HepG2 (cell line): ENCODE data around the gene ANKHD1. TPM values are rescaled to one million over a fixed set of nuclear protein-coding genes. Genes with fewer than 3 reads are reported as not detected.
A peak's percentile ranks its signal among the peaks of the same experiment; 100 is the strongest.

Experiments
- ATF1 ChIP-seq: IDR thresholded peaks from 2 replicates; pipeline ENCODE4 v1.6.1; 2016; ENCODE audit warnings: mild to moderate bottlenecking, control low read depth
- ATF3 ChIP-seq: sonication (generic); formaldehyde crosslinking; IDR thresholded peaks from 2 replicates; pipeline ENCODE4 v1.4.0; 2020; ENCODE audit warnings: missing genetic modification reagents
- CTCF ChIP-seq: sonication (generic); formaldehyde crosslinking; IDR thresholded peaks from 2 replicates; pipeline ENCODE4 v1.5.0; 2020; ENCODE audit warnings: mild to moderate bottlenecking, missing genetic modification reagents, moderate library complexity
- DPF2 ChIP-seq: sonication (generic); formaldehyde crosslinking; IDR thresholded peaks from 2 replicates; pipeline ENCODE4 v1.4.0; 2020; ENCODE audit warnings: mild to moderate bottlenecking, low read depth, missing genetic modification reagents, borderline replicate concordance
- EP300 ChIP-seq, 3 experiments: sonication (generic) in 1 of 3; formaldehyde crosslinking in 1 of 3; IDR thresholded peaks; 2 replicates each; pipeline versions ENCODE4 v1.5.1 to v1.6.1; 2011 to 2020; ENCODE audit warnings: low read depth in 2 of 3, low read length in 2 of 3, borderline replicate concordance in 1 of 3, improper control_type of control experiment in 1 of 3, mild to moderate bottlenecking in 1 of 3, missing genetic modification reagents in 1 of 3, moderate library complexity in 1 of 3
- HDAC1 ChIP-seq: sonication (generic); formaldehyde crosslinking; IDR thresholded peaks from 2 replicates; pipeline ENCODE4 v1.5.1; 2020; ENCODE audit warnings: mild to moderate bottlenecking, missing genetic modification reagents
- HMGXB3 ChIP-seq: sonication (generic); formaldehyde crosslinking; IDR thresholded peaks from 2 replicates; pipeline ENCODE4 v1.4.0; 2020; ENCODE audit warnings: missing genetic modification reagents, borderline replicate concordance
- HNRNPK ChIP-seq: fragments of 200-400 bp; formaldehyde crosslinking; IDR thresholded peaks from 2 replicates; pipeline ENCODE4 v1.6.1; 2018; ENCODE audit warnings: low read length, low read depth, moderate library complexity, mild to moderate bottlenecking; ENCODE audit not compliant: poor library complexity, severe bottlenecking
- HOXA5 ChIP-seq: sonication (generic); formaldehyde crosslinking; IDR thresholded peaks from 2 replicates; pipeline ENCODE4 v1.4.0; 2020; ENCODE audit warnings: missing genetic modification reagents
- HOXA9 ChIP-seq: sonication (generic); formaldehyde crosslinking; IDR thresholded peaks from 2 replicates; pipeline ENCODE4 v1.8.1; 2022; ENCODE audit warnings: missing genetic modification reagents, mild to moderate bottlenecking, moderate library complexity, borderline replicate concordance
- KAT2B ChIP-seq: fragments of 150-350 bp; IDR thresholded peaks from 2 replicates; pipeline ENCODE4 v1.6.1; 2014; ENCODE audit warnings: low read depth, low read length, borderline replicate concordance
- MAZ ChIP-seq, 2 experiments: sonication (generic) in 1 of 2; formaldehyde crosslinking in 1 of 2; IDR thresholded peaks; 2 replicates each; pipeline versions ENCODE4 v1.5.0 to v1.6.1; 2012 to 2020; ENCODE audit warnings: low read depth in 2 of 2, mild to moderate bottlenecking in 2 of 2, borderline replicate concordance in 1 of 2, improper control_type of control experiment in 1 of 2, low read length in 1 of 2, missing genetic modification reagents in 1 of 2, moderate library complexity in 1 of 2
- MEIS2 ChIP-seq: sonication (generic); formaldehyde crosslinking; IDR thresholded peaks from 2 replicates; pipeline ENCODE4 v1.9.0; 2021; ENCODE audit warnings: mild to moderate bottlenecking, missing genetic modification reagents
- MIER2 ChIP-seq: IDR thresholded peaks from 2 replicates; pipeline ENCODE4 v1.6.1; 2016; ENCODE audit warnings: missing biosample characterization, missing genetic modification reagents
- PHF21A ChIP-seq: sonication (generic); formaldehyde crosslinking; IDR thresholded peaks from 2 replicates; pipeline ENCODE4 v1.5.0; 2020; ENCODE audit warnings: mild to moderate bottlenecking, missing genetic modification reagents
- PITX1 ChIP-seq: sonication (generic); formaldehyde crosslinking; IDR thresholded peaks from 2 replicates; pipeline ENCODE4 v1.5.1; 2020; ENCODE audit warnings: mild to moderate bottlenecking, missing genetic modification reagents
- SYNCRIP ChIP-seq: fragments of 200-400 bp; formaldehyde crosslinking; IDR thresholded peaks from 2 replicates; pipeline ENCODE4 v1.6.1; 2018; ENCODE audit warnings: mild to moderate bottlenecking, low read depth, low read length; ENCODE audit not compliant: insufficient read depth
- ZKSCAN1 ChIP-seq: fragments of 150-350 bp; IDR thresholded peaks from 2 replicates; pipeline ENCODE4 v1.6.1; 2014; ENCODE audit warnings: low read length
- ZNF101 ChIP-seq: sonication (generic); formaldehyde crosslinking; IDR thresholded peaks from 2 replicates; pipeline ENCODE4 v1.4.0; 2020; ENCODE audit warnings: mild to moderate bottlenecking, low read depth, missing genetic modification reagents, borderline replicate concordance
- ZNF446 ChIP-seq: sonication (generic); formaldehyde crosslinking; IDR thresholded peaks from 2 replicates; pipeline ENCODE4 v1.5.0; 2020; ENCODE audit warnings: mild to moderate bottlenecking, missing genetic modification reagents
- ZSCAN22 ChIP-seq: sonication (generic); formaldehyde crosslinking; IDR thresholded peaks from 2 replicates; pipeline ENCODE4 v1.4.0; 2020; ENCODE audit warnings: mild to moderate bottlenecking, missing genetic modification reagents
- polyA plus RNA-seq, 8 experiments: library from polyadenylated mRNA; depleted of rRNA in 3 of 8; stranded (reverse) in 7 of 8; unstranded in 1 of 8; fragments of >200 nt; fragmentation: Illumina TruSeq in 4 of 8; extraction: Trizol in 4 of 8; gene quantifications; 2 replicates each; pipeline versions ENCODE4 v1.2.1 to v1.2.3, GENCODE V29; 2011 to 2016; ENCODE audit warnings: low read depth in 4 of 8, missing spikeins in 1 of 8, mixed read lengths in 1 of 8; ENCODE audit not compliant: insufficient read depth in 1 of 8
- total RNA-seq, 5 experiments: library from RNA; depleted of rRNA; stranded (reverse); fragments of >200 nt; fragmentation: Illumina TruSeq; extraction: Trizol; gene quantifications; 2 replicates each; pipeline ENCODE4 v1.2.3, GENCODE V29; 2016; ENCODE audit warnings: low read depth in 1 of 5
- TF ChIP-seq, protein P1 (sequence below): IDR thresholded peaks from 2 replicates; pipeline ENCODE4 v1.6.1; 2012; ENCODE audit warnings: low read depth, low read length, improper control_type of control experiment

Gene ANKHD1
- total and polyA plus RNA-seq, 2 of the 13 experiments (the other 11 are each of a cell fraction or from before 2014, with no cell fraction given), result 69.9 to 82.0 TPM

DNA sequence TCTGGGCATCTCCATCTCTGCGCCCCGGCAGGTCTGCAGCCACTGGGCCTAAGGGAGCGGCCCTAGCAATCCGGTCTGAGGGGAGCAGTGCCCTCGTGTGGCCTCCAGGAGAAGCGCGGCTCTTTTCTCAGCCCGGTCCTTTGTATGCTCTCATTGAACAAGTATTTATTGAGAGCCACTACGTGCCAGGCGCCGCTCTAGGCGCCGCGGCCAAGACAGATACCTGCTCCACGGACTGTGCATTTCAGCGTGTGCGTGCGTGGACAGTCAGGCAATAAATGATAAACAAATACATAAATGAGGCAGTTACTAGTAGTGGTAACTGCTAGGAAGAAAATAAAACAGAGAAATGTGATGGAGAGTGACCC, 43.9 kb upstream of the ANKHD1 start (continued):
- no peak for TF ChIP-seq MAZ (IDR thresholded peaks at IDR 0.05; ENCODE audit: borderline replicate concordance, low read depth, low read length)
- TF ChIP-seq MAZ (CRISPR knock-in tag; IDR thresholded peaks at IDR 0.05; ENCODE audit: low read depth), result no peak; the same call in 1 of the 2 replicates
- TF ChIP-seq ATF1 (CRISPR knock-in tag), result no peak
- TF ChIP-seq MIER2 (CRISPR knock-in tag), result 0 out of 2 replicates have a peak, but pooled peaks have one; percentile 52
- TF ChIP-seq ZSCAN22 (CRISPR knock-in tag), result no peak
- TF ChIP-seq HMGXB3, result 0 out of 2 replicates have a peak, but pooled peaks have one; percentile 29
- no peak for TF ChIP-seq HOXA9 (CRISPR knock-in tag)
- no peak for TF ChIP-seq SYNCRIP
- TF ChIP-seq ZNF446 (CRISPR knock-in tag), result no peak
- peak; percentile 93 for TF ChIP-seq CTCF (CRISPR knock-in tag)
- TF ChIP-seq HDAC1, result peak; percentile 31; the same call in 1 of the 2 replicates
- TF ChIP-seq KAT2B, result no peak
- no peak for TF ChIP-seq HNRNPK
- TF ChIP-seq ZNF101 (CRISPR knock-in tag), result no peak
- TF ChIP-seq PITX1, result no peak
- TF ChIP-seq MEIS2 (CRISPR knock-in tag), result no peak
- no peak for TF ChIP-seq EP300 (IDR thresholded peaks at IDR 0.05; ENCODE audit: low read depth in 2 of 2, low read length in 2 of 2)
- no peak for TF ChIP-seq EP300 (CRISPR knock-in tag; IDR thresholded peaks at IDR 0.05; ENCODE audit: borderline replicate concordance)
- TF ChIP-seq DPF2 (CRISPR knock-in tag), result no peak
- peak; percentile 55 for TF ChIP-seq ATF3 (CRISPR knock-in tag)
- TF ChIP-seq HOXA5, result 0 out of 2 replicates have a peak, but pooled peaks have one; percentile 58
- TF ChIP-seq ZKSCAN1, result peak; percentile 46; the same call in 1 of the 2 replicates
- TF ChIP-seq, protein P1, sequence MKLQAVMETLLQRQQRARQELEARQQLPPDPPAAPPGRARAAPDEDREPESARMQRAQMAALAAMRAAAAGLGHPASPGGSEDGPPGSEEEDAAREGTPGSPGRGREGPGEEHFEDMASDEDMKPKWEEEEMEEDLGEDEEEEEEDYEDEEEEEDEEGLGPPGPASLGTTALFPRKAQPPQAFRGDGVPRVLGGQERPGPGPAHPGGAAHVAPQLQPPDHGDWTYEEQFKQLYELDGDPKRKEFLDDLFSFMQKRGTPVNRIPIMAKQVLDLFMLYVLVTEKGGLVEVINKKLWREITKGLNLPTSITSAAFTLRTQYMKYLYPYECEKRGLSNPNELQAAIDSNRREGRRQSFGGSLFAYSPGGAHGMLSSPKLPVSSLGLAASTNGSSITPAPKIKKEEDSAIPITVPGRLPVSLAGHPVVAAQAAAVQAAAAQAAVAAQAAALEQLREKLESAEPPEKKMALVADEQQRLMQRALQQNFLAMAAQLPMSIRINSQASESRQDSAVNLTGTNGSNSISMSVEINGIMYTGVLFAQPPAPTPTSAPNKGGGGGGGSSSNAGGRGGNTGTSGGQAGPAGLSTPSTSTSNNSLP, result peak; percentile 45; the same call in 1 of the 2 replicates
- TF ChIP-seq PHF21A (CRISPR knock-in tag), result peak; percentile 48; the same call in 1 of the 2 replicates
